ENCODE measurements around the gene UGT1A9. TPM values are rescaled to one million over a fixed set of nuclear protein-coding genes. Genes with fewer than 3 reads are reported as not detected.

UGT1A9 gene
- total and polyA plus RNA-seq, 7 donors: not detected

- no peaks in the 10 kb centered on the region for H3K4me1 ChIP-seq
- no peak overlapping the region for H3K27ac ChIP-seq
- intact Hi-C loops (cut with DNase I): no loop called here
- ATAC-seq: no peak
- 68 to 76% (median 75%) methylated on average over 1 of the region's 1 CpG for WGBS, 3 donors
- no peaks in the 10 kb centered on the region for H3K9me3 ChIP-seq
- no peak for DNase-seq
- peaks cover 0 to 4% (median 0%) of the 10 kb centered on the region in 3 donors for H3K27me3 ChIP-seq (ENCODE audit: insufficient read depth in 3 of 3, low read length in 2 of 3)
- H3K36me3 ChIP-seq (ENCODE audit: insufficient read depth in 1 of 2, low read depth in 1 of 2): no peaks in the 10 kb centered on the region
- TF ChIP-seq CTCF (IDR thresholded peaks at IDR 0.05): no peak
- H3K4me3 ChIP-seq: no peak overlapping the region
Measured at GRCh38 chr2:233684640-233685039, 12.9 kb downstream of the UGT1A9 start.

- no peaks in the 10 kb centered on the region for H3K4me1 ChIP-seq
- no peak overlapping the region for H3K27ac ChIP-seq
- DNase-seq (no peak), ATAC-seq (no peak)
- peaks cover 0 to 4% (median 0%) of the 10 kb centered on the region in 3 donors for H3K27me3 ChIP-seq (ENCODE audit: insufficient read depth in 3 of 3, low read length in 2 of 3)
- H3K36me3 ChIP-seq (ENCODE audit: insufficient read depth in 1 of 2, low read depth in 1 of 2): no peaks in the 10 kb centered on the region
- WGBS, 3 donors: 82 to 93% (median 85%) methylated on average over 5 of the region's 5 CpGs
- intact Hi-C loops (cut with DNase I): no loop called here
- no peak for TF ChIP-seq CTCF (IDR thresholded peaks at IDR 0.05)
- no peak overlapping the region for H3K4me3 ChIP-seq
- no peaks in the 10 kb centered on the region for H3K9me3 ChIP-seq
Measured at GRCh38 chr2:233686928-233687327, 15.2 kb downstream of the UGT1A9 start.

GRCh38 chr2:233688341-233688740, 16.6 kb downstream of the UGT1A9 start:
- no peaks in the 10 kb centered on the region for H3K9me3 ChIP-seq
- H3K36me3 ChIP-seq (ENCODE audit: insufficient read depth in 1 of 2, low read depth in 1 of 2): no peaks in the 10 kb centered on the region
- intact Hi-C loops (cut with DNase I): no loop called here
- no peak for ATAC-seq
- no peak overlapping the region for H3K4me3 ChIP-seq
- no peak for TF ChIP-seq CTCF (IDR thresholded peaks at IDR 0.05)
- no peak overlapping the region for H3K27ac ChIP-seq
- H3K27me3 ChIP-seq (ENCODE audit: insufficient read depth in 3 of 3, low read length in 2 of 3): peaks cover 0 to 4% (median 0%) of the 10 kb centered on the region in 3 donors
- WGBS, 3 donors: 76 to 85% (median 79%) methylated on average over 5 of the region's 5 CpGs
- DNase-seq: no peak
- no peaks in the 10 kb centered on the region for H3K4me1 ChIP-seq

- Histone ChIP-seq H3K27ac (no peak overlapping the region), H3K4me3 (no peak overlapping the region), H3K9me3 (no peaks in the 10 kb centered on the region), H3K27me3 (ENCODE audit: insufficient read depth in 3 of 3, low read length in 2 of 3) (peaks cover 0 to 4% (median 0%) of the 10 kb centered on the region in 3 donors), H3K4me1 (no peaks in the 10 kb centered on the region), H3K36me3 (ENCODE audit: insufficient read depth in 1 of 2, low read depth in 1 of 2) (no peaks in the 10 kb centered on the region)
- TF ChIP-seq CTCF (IDR thresholded peaks at IDR 0.05): no peak
- ATAC-seq (no peak), DNase-seq (no peak)
- intact Hi-C loops (cut with DNase I): no loop called here
Measured at GRCh38 chr2:233689031-233689430, 17.3 kb downstream of the UGT1A9 start.

GRCh38 chr2:233689501-233689900, 17.8 kb downstream of the UGT1A9 start:
- intact Hi-C loops (cut with DNase I): no loop called here
- Histone ChIP-seq H3K4me1 (no peaks in the 10 kb centered on the region), H3K27ac (no peak overlapping the region), H3K27me3 (ENCODE audit: insufficient read depth in 3 of 3, low read length in 2 of 3) (peaks cover 0 to 4% (median 0%) of the 10 kb centered on the region in 3 donors), H3K9me3 (no peaks in the 10 kb centered on the region), H3K4me3 (no peak overlapping the region), H3K36me3 (ENCODE audit: insufficient read depth in 1 of 2, low read depth in 1 of 2) (no peaks in the 10 kb centered on the region)
- ATAC-seq (no peak), DNase-seq (no peak)
- WGBS, 3 donors: 12 to 15% (median 14%) methylated on average over 3 of the region's 3 CpGs
- TF ChIP-seq CTCF (IDR thresholded peaks at IDR 0.05): no peak
